Neural cell (in vitro differentiated cells): Measurements from ENCODE around the gene POLD1. TPM values are rescaled to one million over a fixed set of nuclear protein-coding genes. Genes with fewer than 3 reads are reported as not detected.

Source experiments
- H2AFZ ChIP-seq: fragments of 200-600, 300-800 bp; sonication (generic), shearing (Covaris generic); 2 replicates; pipeline ENCODE4 v1.6.0; 2014; ENCODE audit warnings: low read depth, mild to moderate bottlenecking, antibody characterized with exemption, low read length, moderate library complexity
- H3F3A ChIP-seq: fragments of 200-600 bp; shearing (Covaris generic); 2 replicates; pipeline ENCODE4 v1.6.1; 2016; ENCODE audit warnings: mild to moderate bottlenecking, moderate library complexity, mixed read lengths, antibody characterized with exemption, low read length; ENCODE audit not compliant: insufficient read depth, poor library complexity, severe bottlenecking
- H3K27ac ChIP-seq: fragments of 200-600, 300-800 bp; sonication (generic), shearing (Covaris generic); 2 replicates; pipeline ENCODE4 v1.5.1; 2014; ENCODE audit warnings: mild to moderate bottlenecking, low read length, moderate library complexity
- H3K27me3 ChIP-seq: fragments of 300-800, 200-600 bp; sonication (generic), shearing (Covaris generic); 2 replicates; pipeline ENCODE4 v1.6.0; 2014; ENCODE audit warnings: mild to moderate bottlenecking, low read depth, low read length, moderate library complexity; ENCODE audit not compliant: insufficient read depth
- H3K36me3 ChIP-seq: fragments of 300-800, 200-600 bp; sonication (generic), shearing (Covaris generic); 2 replicates; pipeline ENCODE4 v1.5.1; 2014; ENCODE audit warnings: mild to moderate bottlenecking, antibody characterized with exemption, low read length, moderate library complexity; ENCODE audit not compliant: insufficient read depth
- H3K4me2 ChIP-seq: fragments of 300-800, 200-600 bp; sonication (generic), shearing (Covaris generic); 2 replicates; pipeline ENCODE4 v1.6.0; 2014; ENCODE audit warnings: mild to moderate bottlenecking, low read length
- H3K4me3 ChIP-seq: fragments of 300-800, 200-600 bp; sonication (generic), shearing (Covaris generic); 2 replicates; pipeline ENCODE4 v1.5.1; 2014; ENCODE audit warnings: mild to moderate bottlenecking, low read length, moderate library complexity
- H3K79me2 ChIP-seq: fragments of 200-600 bp; shearing (Covaris generic); replicated peaks from 2 replicates; pipeline ENCODE4 v1.6.0; 2014; ENCODE audit warnings: mild to moderate bottlenecking, low read length, moderate library complexity; ENCODE audit not compliant: insufficient read depth
- H3K9ac ChIP-seq: fragments of 300-800, 200-600 bp; sonication (generic), shearing (Covaris generic); 2 replicates; pipeline ENCODE4 v1.6.1; 2016; ENCODE audit warnings: mild to moderate bottlenecking, low read length, mixed read lengths
- H3K9me2 ChIP-seq: fragments of 200-600 bp; shearing (Covaris generic); 2 replicates; pipeline ENCODE4 v1.6.1; 2016; ENCODE audit warnings: mild to moderate bottlenecking, low read length, mixed read lengths; ENCODE audit not compliant: insufficient read depth
- H3K9me3 ChIP-seq: fragments of 200-600, 300-800 bp; sonication (generic), shearing (Covaris generic); 2 replicates; pipeline ENCODE4 v1.6.1; 2016; ENCODE audit warnings: mild to moderate bottlenecking, mixed run types, low read length, moderate library complexity, mixed read lengths
- H4K20me1 ChIP-seq: fragments of 200-600 bp; shearing (Covaris generic); 2 replicates; pipeline ENCODE4 v1.6.1; 2016; ENCODE audit warnings: mild to moderate bottlenecking, mixed run types; ENCODE audit not compliant: insufficient read depth
- CTCF ChIP-seq: fragments of 450-650 bp; IDR thresholded peaks from 2 replicates; pipeline ENCODE4 v1.5.1; 2014; ENCODE audit warnings: antibody characterized with exemption, mild to moderate bottlenecking, moderate library complexity; ENCODE audit not compliant: poor library complexity, severe bottlenecking
- EP300 ChIP-seq: fragments of 450-650 bp; conservative IDR thresholded peaks from 2 replicates; pipeline ENCODE4 v1.6.1; 2014; ENCODE audit warnings: antibody characterized with exemption, mild to moderate bottlenecking, moderate library complexity; ENCODE audit not compliant: poor library complexity, severe bottlenecking
- EZH2 ChIP-seq: fragments of 200-600, 300-800 bp; shearing (Covaris generic), sonication (generic); IDR thresholded peaks from 2 replicates; pipeline ENCODE4 v1.6.1; 2014; ENCODE audit warnings: antibody characterized with exemption, low read length, borderline replicate concordance, mild to moderate bottlenecking; ENCODE audit not compliant: insufficient read depth, poor library complexity, severe bottlenecking
- MXI1 ChIP-seq: fragments of 450-650 bp; conservative IDR thresholded peaks from 2 replicates; pipeline ENCODE4 v1.6.1; 2014; ENCODE audit warnings: antibody characterized with exemption, mild to moderate bottlenecking; ENCODE audit not compliant: poor library complexity, severe bottlenecking
- POLR2AphosphoS5 ChIP-seq: IDR thresholded peaks from 2 replicates; pipeline ENCODE4 v1.6.1; 2012
- RAD21 ChIP-seq: fragments of 450-650 bp; conservative IDR thresholded peaks from 2 replicates; pipeline ENCODE4 v1.6.1; 2014; ENCODE audit warnings: antibody characterized with exemption, mild to moderate bottlenecking, moderate library complexity
- REST ChIP-seq: IDR thresholded peaks from 2 replicates; pipeline ENCODE4 v1.6.1; 2012; ENCODE audit warnings: borderline replicate concordance
- SMC3 ChIP-seq: fragments of 450-650 bp; conservative IDR thresholded peaks from 2 replicates; pipeline ENCODE4 v1.6.1; 2014; ENCODE audit warnings: antibody characterized with exemption, mild to moderate bottlenecking, moderate library complexity; ENCODE audit not compliant: poor library complexity
- TAF1 ChIP-seq: IDR thresholded peaks from 2 replicates; pipeline ENCODE4 v1.6.1; 2012; ENCODE audit warnings: low read depth
- polyA plus RNA-seq: library from polyadenylated mRNA; depleted of rRNA; stranded (reverse); fragments of >200 nt; gene quantifications from 2 replicates; pipeline ENCODE4 v1.2.3, GENCODE V29; 2014

POLD1 gene
- polyA plus RNA-seq, 1 donor from 2014 or later = 13.1 TPM

DNA sequence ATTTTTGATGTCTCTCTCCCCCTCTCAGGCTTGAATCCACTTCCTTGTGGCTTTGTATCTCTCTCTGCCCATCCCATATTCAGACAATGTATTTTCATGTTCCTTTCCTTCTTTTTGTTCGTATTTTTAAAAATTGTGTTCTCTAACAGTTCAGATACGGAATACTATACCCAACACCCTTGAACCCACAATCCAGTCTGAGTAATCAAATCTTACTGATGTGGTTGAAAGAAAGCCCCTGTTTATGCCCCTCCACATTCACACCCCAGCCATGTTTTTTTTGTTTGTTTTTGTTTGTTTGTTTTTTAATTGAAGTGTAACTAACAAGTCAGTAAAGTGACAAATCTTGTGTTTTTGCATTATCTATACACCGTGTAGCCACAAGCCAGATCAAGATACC lies 36.0 kb downstream of the POLD1 start:
- H3K27ac ChIP-seq = no peak overlapping the region
- peaks cover 14% of the 10 kb centered on the region for H3K27me3 ChIP-seq
- H3K4me2 ChIP-seq = no peak overlapping the region
- TF ChIP-seq POLR2AphosphoS5 (no peak), RAD21 (no peak), EZH2 (no peak), SMC3 (no peak), REST (no peak), CTCF (no peak)
- H3K4me3 ChIP-seq = no peak overlapping the region
- no peaks in the 10 kb centered on the region for H3F3A ChIP-seq
- H3K79me2 ChIP-seq = no peaks in the 10 kb centered on the region
- H3K9me2 ChIP-seq = no peaks in the 10 kb centered on the region
- H2AFZ ChIP-seq = no peak overlapping the region
- H4K20me1 ChIP-seq = no peaks in the 10 kb centered on the region
- no peaks in the 10 kb centered on the region for H3K36me3 ChIP-seq
- H3K9ac ChIP-seq = no peak overlapping the region
- no peaks in the 10 kb centered on the region for H3K9me3 ChIP-seq

DNA sequence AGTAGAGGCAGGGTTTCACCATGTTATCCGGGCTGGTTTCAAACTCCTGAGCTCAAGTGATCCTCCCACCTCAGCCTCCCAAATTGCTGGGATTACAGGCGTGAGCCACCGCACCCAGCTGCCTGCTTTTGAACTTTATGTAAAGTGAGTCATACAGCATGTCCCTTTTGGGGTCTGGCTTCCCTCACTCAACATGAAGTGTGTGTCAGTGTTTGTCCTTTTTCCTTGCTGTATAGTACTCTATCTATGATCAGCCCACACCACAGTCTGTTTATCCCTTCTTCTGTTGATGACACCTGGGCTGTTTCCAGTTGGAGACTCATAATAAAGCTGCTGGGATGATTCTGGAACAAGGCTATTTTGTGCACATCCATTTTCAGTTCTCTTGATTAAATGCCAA lies 36.7 kb downstream of the POLD1 start:
- no peak overlapping the region for H3K27ac ChIP-seq
- no peaks in the 10 kb centered on the region for H3K36me3 ChIP-seq
- H3K27me3 ChIP-seq = peaks cover 14% of the 10 kb centered on the region
- no peak overlapping the region for H3K9ac ChIP-seq
- no peaks in the 10 kb centered on the region for H3F3A ChIP-seq
- H3K9me3 ChIP-seq = no peaks in the 10 kb centered on the region
- no peak for TF ChIP-seq POLR2AphosphoS5
- TF ChIP-seq MXI1 = no peak
- TF ChIP-seq RAD21 = no peak
- TF ChIP-seq REST = no peak
- TF ChIP-seq TAF1 = no peak
- TF ChIP-seq EZH2 = no peak
- no peak for TF ChIP-seq CTCF
- TF ChIP-seq EP300 = no peak
- no peak for TF ChIP-seq SMC3
- H3K4me3 ChIP-seq = no peak overlapping the region
- H3K9me2 ChIP-seq = no peaks in the 10 kb centered on the region
- no peak overlapping the region for H3K4me2 ChIP-seq
- H2AFZ ChIP-seq = no peak overlapping the region
- H3K79me2 ChIP-seq = no peaks in the 10 kb centered on the region
- no peaks in the 10 kb centered on the region for H4K20me1 ChIP-seq
